Esophagus muscularis mucosa (tissue), 4 donors: ENCODE data around the gene PDCD4. TPM values are rescaled to one million over a fixed set of nuclear protein-coding genes. Genes with fewer than 3 reads are reported as not detected.
"Not testable (repeated sequence)": the region's sequence is repeated elsewhere in the genome, so short reads cannot be mapped to it uniquely, and the experiment has no call there.

Experiments used
- DNase-seq: peaks from one replicate; pipeline ENCODE4 v3.0.0-alpha.2; 2017; ENCODE audit errors: extremely low spot score
- H3K27ac ChIP-seq, 4 donors: fragments of 200-600 bp; sonication (generic); replicated peaks in 1 of 4; 1 replicate in 3 of 4; 2 replicates in 1 of 4; pipeline ENCODE4 v1.5.1; 2016 to 2019; ENCODE audit warnings: mild to moderate bottlenecking in 1 of 4
- H3K27me3 ChIP-seq, 4 donors: fragments of 200-600 bp; sonication (generic); one replicate each; pipeline versions ENCODE4 v1.5.1 to v1.6.0; 2016 to 2019
- H3K36me3 ChIP-seq, 4 donors: fragments of 200-600 bp; sonication (generic); one replicate each; pipeline ENCODE4 v1.5.1; 2016 to 2019
- H3K4me1 ChIP-seq, 4 donors: fragments of 200-600 bp; sonication (generic); one replicate each; pipeline ENCODE4 v1.5.1; 2016 to 2019
- H3K4me3 ChIP-seq, 4 donors: fragments of 200-600 bp; sonication (generic); 1 replicate in 2 of 4; 2 replicates in 2 of 4; pipeline ENCODE4 v1.5.1; 2016 to 2019; ENCODE audit warnings: mild to moderate bottlenecking in 4 of 4, moderate library complexity in 1 of 4
- H3K9me3 ChIP-seq, 4 donors: fragments of 200-600 bp; sonication (generic); 1 replicate in 3 of 4; 2 replicates in 1 of 4; pipeline ENCODE4 v1.5.1; 2016 to 2019
- CTCF ChIP-seq, 3 experiments: fragments of 200-600 bp in 2 of 3; fragments of 450-650 bp in 1 of 3; sonication (generic) in 2 of 3; IDR thresholded peaks; one replicate each; pipeline ENCODE4 v1.5.1; 2017 to 2019; ENCODE audit warnings: antibody characterized with exemption in 3 of 3, mild to moderate bottlenecking in 2 of 3, moderate library complexity in 1 of 3
- EP300 ChIP-seq: sonication (generic); formaldehyde crosslinking; IDR thresholded peaks from one replicate; pipeline ENCODE4 v1.6.1; 2017; ENCODE audit warnings: antibody characterized with exemption
- POLR2A ChIP-seq: fragments of 450-650 bp; IDR thresholded peaks from one replicate; pipeline ENCODE4 v1.6.1; 2017; ENCODE audit warnings: antibody characterized with exemption, moderate library complexity, mild to moderate bottlenecking, low read depth
- POLR2AphosphoS5 ChIP-seq, 2 donors: sonication (generic); formaldehyde crosslinking; IDR thresholded peaks; one replicate each; pipeline ENCODE4 v1.6.1; 2017; ENCODE audit warnings: antibody characterized with exemption in 2 of 2
- WGBS: methylation state at CpG from one replicate; pipeline ENCODE4 v1.1.5; 2018; 5-methylcytosine and 5-hydroxymethylcytosine counted together
- intact Hi-C: fragments of 100-400 bp; cut with DNase I; formaldehyde crosslinking; loops from one replicate; pipeline ENCODE4 v1.15.1; 2023
- total RNA-seq, 4 donors: library from RNA; depleted of rRNA; stranded (reverse); fragments of >200 nt; gene quantifications; one replicate each; pipeline versions ENCODE4 v1.1.0 to v1.2.1, GENCODE V29; 2016

PDCD4 gene
- total RNA-seq, 4 donors from 2014 or later, result 65.6 to 97.7 (median 78.3) TPM

GRCh38 chr10:110915035-110915434, 43.3 kb downstream of the PDCD4 start:
- TF ChIP-seq CTCF (IDR thresholded peaks at IDR 0.05), result no peak
- no peak for TF ChIP-seq POLR2AphosphoS5 (IDR thresholded peaks at IDR 0.05)
- TF ChIP-seq POLR2A, result no peak
- TF ChIP-seq EP300, result no peak
- Histone ChIP-seq H3K36me3 (peaks cover 0 to 11% (median 1%) of the 10 kb centered on the region in 4 donors), H3K27me3 (no peaks in the 10 kb centered on the region), H3K4me1 (peaks cover 9 to 21% (median 11%) of the 10 kb centered on the region in 4 donors), H3K4me3 (no peak overlapping the region), H3K9me3 (no peaks in the 10 kb centered on the region), H3K27ac (no peak overlapping the region)
- intact Hi-C loops, result loop anchor here (5.0 kb wide), 1 partner anchor 43 kb away; the partner anchor contains the start of gene PDCD4
- no peak for DNase-seq
- WGBS, result over 99% methylated on average over 6 of the region's 6 CpGs

- H3K27ac ChIP-seq, H3K4me3 ChIP-seq, DNase-seq, H3K9me3 ChIP-seq, H3K27me3 ChIP-seq: not testable (repeated sequence)
- Histone ChIP-seq H3K4me1 (peaks cover 9 to 23% (median 14%) of the 10 kb centered on the region in 4 donors), H3K36me3 (peaks cover 0 to 11% (median 0%) of the 10 kb centered on the region in 4 donors)
- 94% methylated on average over 4 of the region's 4 CpGs for WGBS
- intact Hi-C loops, result loop anchor here (5.0 kb wide), 1 partner anchor 43 kb away; the partner anchor contains the start of gene PDCD4
Measured at GRCh38 chr10:110915600-110915999, 43.9 kb downstream of the PDCD4 start.

GRCh38 chr10:110916554-110917346, 45.0 kb downstream of the PDCD4 start:
- Histone ChIP-seq H3K9me3 (no peaks in the 10 kb centered on the region), H3K36me3 (peaks cover 0 to 9% (median 0%) of the 10 kb centered on the region in 4 donors), H3K4me3 (no peak overlapping the region), H3K27me3 (no peaks in the 10 kb centered on the region), H3K27ac (no peak overlapping the region), H3K4me1 (peaks cover 16 to 34% (median 25%) of the 10 kb centered on the region in 4 donors)
- intact Hi-C loops, result loop anchor here (5.0 kb wide), 1 partner anchor 44 kb away; the partner anchor contains the start of gene PDCD4
- WGBS, result 91% methylated on average over 3 of the region's 3 CpGs
- TF ChIP-seq POLR2AphosphoS5 (IDR thresholded peaks at IDR 0.05) (no peak), POLR2A (no peak), CTCF (IDR thresholded peaks at IDR 0.05) (no peak), EP300 (no peak)
- no peak for DNase-seq

GRCh38 chr10:110918269-110918642, 46.5 kb downstream of the PDCD4 start:
- H3K27ac ChIP-seq, result peak overlapping the region; percentile 98 to 99 (median 98)
- peak; percentile 98 for DNase-seq
- no peaks in the 10 kb centered on the region for H3K27me3 ChIP-seq
- H3K4me3 ChIP-seq, result peak overlapping the region; percentile 79 to 92 (median 88)
- intact Hi-C loops, result loop anchor here (5.0 kb wide), 1 partner anchor 46 kb away; the partner anchor contains the start of gene PDCD4
- no peaks in the 10 kb centered on the region for H3K9me3 ChIP-seq
- under 1% methylated on average over 10 of the region's 15 CpGs for WGBS
- TF ChIP-seq POLR2AphosphoS5 (IDR thresholded peaks at IDR 0.05) (peak in 1 of 2 donors; percentile 83), CTCF (IDR thresholded peaks at IDR 0.05) (peak in 2 of 3 experiments; percentile 18 to 23), POLR2A (no peak), EP300 (no peak)
- peaks cover 16 to 39% (median 37%) of the 10 kb centered on the region in 4 donors for H3K4me1 ChIP-seq
- peaks cover 0 to 6% (median 0%) of the 10 kb centered on the region in 4 donors for H3K36me3 ChIP-seq

GRCh38 chr10:110918643-110919348, 47.1 kb downstream of the PDCD4 start, which contains the start of gene BBIP1:
Gene BBIP1 (minus strand): TSS chr10:110919180. CDS start chr10:110918157, 1,023 bp downstream.
- peak within 1 kb of the TSS; percentile 98 to 99 (median 98) for H3K27ac ChIP-seq
- DNase-seq, result peak; percentile 99
- peak; percentile 69 for TF ChIP-seq POLR2A
- peak; percentile 68 to 86 for TF ChIP-seq POLR2AphosphoS5 (IDR thresholded peaks at IDR 0.05)
- TF ChIP-seq EP300, result peak; percentile 14
- TF ChIP-seq CTCF (IDR thresholded peaks at IDR 0.05), result no peak
- H3K36me3 ChIP-seq, result peaks cover 0 to 6% (median 0%) of the 10 kb centered on the region in 4 donors
- peaks cover 16 to 45% (median 42%) of the 10 kb centered on the region in 4 donors for H3K4me1 ChIP-seq
- WGBS, result 0% methylated on average over 15 of the region's 40 CpGs
- H3K4me3 ChIP-seq, result peak within 1 kb of the TSS; percentile 79 to 92 (median 88)
- no peaks in the 10 kb centered on the region for H3K9me3 ChIP-seq
- H3K27me3 ChIP-seq, result no peaks in the 10 kb centered on the region
- intact Hi-C loops, result loop anchor here (5.0 kb wide), 1 partner anchor 46 kb away; the partner anchor contains the start of gene PDCD4
